Thyroid gland (tissue), 4 donors: Measurements from ENCODE around the gene PXDN.

Experiments used
- POLR2A ChIP-seq, 2 donors: fragments of 450-650 bp; IDR thresholded peaks; one replicate each; pipeline ENCODE4 v1.6.1; 2017; ENCODE audit warnings: antibody characterized with exemption in 2 of 2, mild to moderate bottlenecking in 2 of 2, moderate library complexity in 1 of 2
- TF ChIP-seq, protein P1 (sequence below), 6 experiments: fragments of 200-600 bp in 3 of 6; fragments of 450-650 bp in 3 of 6; sonication (generic) in 3 of 6; IDR thresholded peaks; one replicate each; pipeline ENCODE4 v1.5.1; 2016 to 2019; ENCODE audit warnings: antibody characterized with exemption in 6 of 6, mild to moderate bottlenecking in 2 of 6, inconsistent platforms in 1 of 6, moderate library complexity in 1 of 6

DNA sequence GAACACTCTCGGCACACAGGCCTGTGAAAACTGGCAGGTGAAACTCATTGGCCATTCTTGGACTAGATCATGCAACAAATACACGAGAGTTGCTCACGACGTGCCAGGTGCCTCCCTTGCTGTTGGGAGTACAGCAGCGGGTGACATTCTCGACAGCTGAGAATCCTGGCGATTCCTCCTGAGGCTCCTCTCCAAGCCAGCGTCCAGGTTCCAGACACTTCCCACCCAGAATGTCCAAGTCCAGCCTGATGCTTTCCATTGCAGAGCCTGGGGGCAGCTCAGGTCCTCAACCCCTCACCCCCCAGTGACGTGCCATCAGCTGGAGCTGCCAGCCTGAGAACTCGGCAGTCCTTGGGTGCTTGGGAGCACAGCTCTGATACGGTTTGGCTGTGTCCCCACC, 124.2 kb downstream of the PXDN start:
- TF ChIP-seq POLR2A (IDR thresholded peaks at IDR 0.05) = no peak
- TF ChIP-seq, protein P1, sequence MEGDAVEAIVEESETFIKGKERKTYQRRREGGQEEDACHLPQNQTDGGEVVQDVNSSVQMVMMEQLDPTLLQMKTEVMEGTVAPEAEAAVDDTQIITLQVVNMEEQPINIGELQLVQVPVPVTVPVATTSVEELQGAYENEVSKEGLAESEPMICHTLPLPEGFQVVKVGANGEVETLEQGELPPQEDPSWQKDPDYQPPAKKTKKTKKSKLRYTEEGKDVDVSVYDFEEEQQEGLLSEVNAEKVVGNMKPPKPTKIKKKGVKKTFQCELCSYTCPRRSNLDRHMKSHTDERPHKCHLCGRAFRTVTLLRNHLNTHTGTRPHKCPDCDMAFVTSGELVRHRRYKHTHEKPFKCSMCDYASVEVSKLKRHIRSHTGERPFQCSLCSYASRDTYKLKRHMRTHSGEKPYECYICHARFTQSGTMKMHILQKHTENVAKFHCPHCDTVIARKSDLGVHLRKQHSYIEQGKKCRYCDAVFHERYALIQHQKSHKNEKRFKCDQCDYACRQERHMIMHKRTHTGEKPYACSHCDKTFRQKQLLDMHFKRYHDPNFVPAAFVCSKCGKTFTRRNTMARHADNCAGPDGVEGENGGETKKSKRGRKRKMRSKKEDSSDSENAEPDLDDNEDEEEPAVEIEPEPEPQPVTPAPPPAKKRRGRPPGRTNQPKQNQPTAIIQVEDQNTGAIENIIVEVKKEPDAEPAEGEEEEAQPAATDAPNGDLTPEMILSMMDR (IDR thresholded peaks at IDR 0.05) = no peak
